GM19035 (cell line): ENCODE data around the gene PRKCE.

Source experiments
- ATAC-seq: cut with Tn5 transposase; IDR thresholded peaks from one replicate; pipeline ENCODE4 v1.9.1; 2021; ENCODE audit not compliant: unreplicated experiment

PRKCE gene

DNA sequence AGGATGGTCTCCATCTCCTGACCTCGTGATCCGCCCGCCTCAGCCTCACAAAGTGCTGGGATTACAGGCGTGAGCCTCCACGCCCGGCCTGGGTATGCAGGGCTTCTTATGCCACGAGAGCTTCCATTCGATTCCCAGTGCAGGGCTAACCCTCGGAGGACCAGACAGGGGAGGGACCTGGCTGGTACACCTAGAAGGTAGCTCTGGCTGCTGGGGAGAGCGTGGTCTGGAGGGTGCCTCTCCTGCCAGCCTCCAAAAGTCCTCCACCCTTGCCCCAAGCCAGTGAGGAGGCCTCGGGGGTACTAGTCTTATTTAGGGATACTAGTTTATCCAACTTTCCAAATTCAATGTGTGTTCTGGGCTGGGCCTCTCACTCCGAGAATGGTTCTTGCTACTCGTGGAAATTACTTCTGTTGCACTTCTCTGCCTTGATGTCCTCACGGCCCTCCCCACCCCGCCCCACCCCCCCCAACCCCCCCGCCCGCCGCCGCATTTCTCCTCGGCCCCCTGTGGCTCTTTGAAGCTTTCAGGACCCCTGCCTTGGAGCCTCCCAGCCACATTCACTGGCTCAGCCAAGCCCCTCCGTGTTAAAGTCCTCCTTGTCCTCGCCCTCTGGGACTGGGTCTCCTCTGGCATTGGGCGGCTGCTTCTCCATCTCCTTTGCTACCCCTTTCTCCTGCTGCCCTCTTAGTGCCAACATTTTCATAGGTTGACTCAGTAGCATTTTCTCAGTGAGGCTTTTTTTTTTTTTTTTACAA, 502.7 kb downstream of the PRKCE start:
- no peak for ATAC-seq

DNA sequence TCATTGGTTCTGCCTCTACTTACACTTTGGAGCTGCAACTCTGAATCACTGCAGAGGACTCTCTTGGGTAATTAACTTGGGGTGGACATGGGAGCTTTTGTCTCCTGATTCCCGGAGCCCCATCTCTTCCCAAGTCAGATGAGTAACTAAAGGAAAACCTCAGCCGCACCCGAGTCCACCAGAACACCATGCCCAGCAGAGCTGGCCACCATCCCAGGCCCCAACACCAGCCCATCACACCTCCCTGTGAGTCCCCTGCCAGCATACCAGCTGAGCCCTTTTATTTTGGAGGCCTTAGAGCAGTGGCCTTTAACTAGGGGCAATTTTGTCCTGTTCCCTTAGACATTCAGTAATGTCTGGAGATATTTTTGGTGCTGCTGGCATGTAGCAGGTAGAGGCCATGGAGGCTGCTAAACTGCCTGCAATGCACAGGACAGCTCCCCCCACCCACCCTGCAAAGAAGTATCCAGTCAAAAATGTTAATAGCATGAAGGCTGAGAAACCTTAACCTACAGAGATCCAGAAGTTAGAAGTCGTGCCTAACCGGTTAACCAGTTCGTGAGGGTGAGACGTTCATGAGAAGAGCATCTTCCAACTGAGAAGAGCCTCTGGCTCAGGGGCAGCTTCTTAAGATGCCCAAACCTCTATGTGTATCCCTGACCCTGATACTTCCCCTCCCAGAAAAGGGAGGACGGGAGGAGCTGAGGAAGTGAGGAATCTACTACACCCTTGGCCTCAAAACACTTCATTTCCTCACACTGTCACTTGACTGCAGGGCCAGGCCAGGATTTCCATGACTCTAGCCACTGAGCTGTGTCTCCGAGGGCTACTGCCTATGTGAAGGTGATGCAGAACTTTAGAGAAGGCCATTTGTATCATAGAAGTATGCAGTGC, 505.8 kb downstream of the PRKCE start:
- no peak for ATAC-seq

- ATAC-seq = no peak
Observed at GRCh38 chr2:46157966-46158310, 506.5 kb downstream of the PRKCE start.

- ATAC-seq = no peak
Observed at GRCh38 chr2:46158661-46159060, 507.2 kb downstream of the PRKCE start.

DNA sequence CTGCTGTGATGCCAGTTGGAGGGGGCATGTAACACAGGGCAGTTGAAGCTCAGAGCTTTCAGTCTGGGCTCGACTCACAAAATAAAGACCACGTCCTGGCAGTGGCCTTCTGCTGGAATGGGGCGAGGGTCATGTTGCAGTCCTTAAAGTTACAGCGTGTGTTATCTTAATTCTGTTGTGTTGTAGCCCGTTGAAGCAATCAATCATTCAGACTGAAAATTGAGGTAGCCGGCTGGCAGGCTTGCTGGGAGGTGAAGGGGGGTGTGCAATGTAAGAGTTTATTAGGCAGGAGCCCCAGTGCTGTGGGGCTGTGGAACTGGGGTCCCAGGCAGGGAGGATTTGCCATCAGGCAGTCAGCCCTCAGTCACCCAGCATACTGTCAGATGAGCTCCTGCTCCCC, 508.9 kb downstream of the PRKCE start:
- ATAC-seq = no peak

DNA sequence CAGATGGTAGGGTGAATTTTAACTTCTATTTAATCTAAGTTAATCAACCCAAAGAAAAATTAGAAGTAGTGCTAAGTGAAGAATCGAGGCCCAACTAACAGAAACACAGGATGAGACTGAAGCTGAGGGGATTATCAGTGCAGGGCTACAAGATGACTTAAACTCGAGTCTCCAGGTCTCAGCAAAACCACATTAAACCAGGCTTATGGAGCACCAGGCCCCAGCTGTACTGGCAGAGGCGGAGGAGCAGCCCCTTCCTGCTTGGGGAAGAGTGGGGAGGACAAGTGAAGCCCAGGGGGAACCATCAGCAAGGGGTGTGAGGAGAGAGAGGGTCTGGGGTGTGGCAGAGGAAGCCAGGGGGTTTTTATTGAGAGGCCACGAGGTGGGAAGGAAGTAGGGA, 509.8 kb downstream of the PRKCE start:
- no peak for ATAC-seq

DNA sequence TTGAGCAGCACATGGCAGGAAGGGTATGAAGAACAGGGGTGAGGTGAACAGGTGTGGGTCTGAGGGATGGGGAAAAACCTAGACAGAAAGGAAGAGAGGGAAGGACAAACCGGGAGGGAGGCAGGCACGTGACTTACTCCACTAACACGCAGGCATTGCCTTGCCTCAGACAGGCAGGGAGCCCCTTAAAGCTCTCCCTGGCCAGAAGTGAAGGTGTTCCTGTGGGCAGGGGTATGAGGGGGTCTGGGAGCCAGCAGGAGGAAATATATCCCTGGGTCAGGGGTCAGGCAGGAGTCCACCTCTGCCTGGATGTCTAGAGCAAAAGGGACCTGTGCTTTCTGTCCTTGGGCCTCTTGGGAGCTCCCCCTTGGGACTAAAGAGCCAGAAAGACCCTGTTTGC, 510.4 kb downstream of the PRKCE start:
- ATAC-seq = no peak

- ATAC-seq = no peak
Observed at GRCh38 chr2:46162329-46163097, 511.0 kb downstream of the PRKCE start.

GRCh38 chr2:46163098-46163430, 511.6 kb downstream of the PRKCE start:
- ATAC-seq = no peak

- no peak for ATAC-seq
Observed at GRCh38 chr2:46163804-46164528, 512.5 kb downstream of the PRKCE start.

GRCh38 chr2:46164529-46165301, 513.2 kb downstream of the PRKCE start:
- no peak for ATAC-seq

DNA sequence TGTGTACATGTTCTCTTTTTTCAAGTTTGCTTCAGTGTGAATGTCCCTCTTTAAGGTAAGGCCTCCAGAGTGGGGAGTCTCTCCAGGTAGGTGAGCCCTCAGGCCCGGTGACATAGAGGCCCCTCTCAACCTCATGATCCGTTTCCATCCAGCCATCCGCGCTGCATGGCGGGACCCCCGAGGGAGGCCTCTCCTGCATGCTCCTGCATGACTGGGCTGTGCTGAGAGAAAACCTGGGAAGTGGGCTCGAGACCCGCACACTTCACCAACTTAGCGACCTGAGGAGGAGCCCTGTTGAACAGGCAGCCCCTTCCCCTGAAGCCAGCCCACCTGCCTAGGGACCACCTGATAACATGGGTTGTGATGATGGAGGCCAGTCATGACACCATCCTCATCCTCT, 514.4 kb downstream of the PRKCE start:
- ATAC-seq = no peak

- ATAC-seq = no peak
Observed at GRCh38 chr2:46167406-46167805, 515.9 kb downstream of the PRKCE start.

- no peak for ATAC-seq
Observed at GRCh38 chr2:46167924-46168323, 516.4 kb downstream of the PRKCE start.

- ATAC-seq = no peak
Observed at GRCh38 chr2:46169467-46169866, 518.0 kb downstream of the PRKCE start.

GRCh38 chr2:46170026-46170425, 518.6 kb downstream of the PRKCE start:
- no peak for ATAC-seq

GRCh38 chr2:46170611-46171350, 519.3 kb downstream of the PRKCE start:
- ATAC-seq = no peak

DNA sequence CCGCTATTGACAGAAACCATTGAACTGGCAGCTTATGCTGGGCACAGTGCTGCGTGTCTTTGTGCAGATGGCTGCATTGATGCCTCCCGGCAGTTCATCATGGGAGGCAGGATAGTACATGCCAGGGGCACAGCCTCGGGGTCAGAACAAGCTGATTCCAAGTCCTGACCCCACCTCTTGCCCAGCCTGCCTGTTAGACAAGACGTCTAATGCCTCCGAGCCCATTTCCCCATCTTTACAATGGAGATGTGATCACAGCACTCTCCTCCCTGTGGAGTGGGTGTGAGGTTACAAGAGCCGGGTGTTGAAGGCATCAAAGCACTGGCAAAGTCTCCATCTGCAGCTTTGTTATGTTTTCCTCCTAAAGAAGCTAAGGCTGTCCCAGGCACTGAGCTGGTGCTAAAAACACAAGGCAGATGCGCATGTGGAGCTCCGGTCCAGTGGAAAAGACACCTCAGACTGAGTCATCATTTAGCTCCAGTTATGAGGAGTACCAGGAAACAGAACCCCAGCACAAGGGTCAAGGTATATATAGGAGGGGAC, 520.0 kb downstream of the PRKCE start:
- ATAC-seq = no peak

GRCh38 chr2:46171996-46172546, 520.6 kb downstream of the PRKCE start:
- no peak for ATAC-seq
